Keratinocyte (primary cell): ENCODE measurements around the gene TNFAIP8L3. TPM values are rescaled to one million over a fixed set of nuclear protein-coding genes. Genes with fewer than 3 reads are reported as not detected.
A peak's percentile ranks its signal among the peaks of the same experiment; 100 is the strongest.

Experiments used
- DNase-seq: peaks from one replicate; pipeline ENCODE4 v3.0.0-alpha.2; 2011; ENCODE audit warnings: low read depth, missing footprints, low spot score
- FAIRE-seq: peaks from 2 replicates; lab custom pipeline; 2011; peaks lifted over from hg19 to GRCh38; lab: Jason Lieb, UNC
- H2AFZ ChIP-seq: 2 replicates; pipeline ENCODE4 v1.6.0; 2012; ENCODE audit warnings: low read length, control low read depth, inconsistent platforms; ENCODE audit not compliant: control insufficient read depth
- H3K27ac ChIP-seq: 2 replicates; pipeline ENCODE4 v1.5.1; 2011; ENCODE audit warnings: low read length; ENCODE audit not compliant: control insufficient read depth, insufficient read depth
- H3K27me3 ChIP-seq: 3 replicates; pipeline ENCODE4 v1.6.0; 2011; ENCODE audit warnings: low read length; ENCODE audit not compliant: control insufficient read depth, insufficient read depth; ENCODE audit errors: extremely low read depth
- H3K36me3 ChIP-seq, 2 experiments: 2 replicates in 1 of 2; 3 replicates in 1 of 2; pipeline ENCODE4 v1.5.1; 2011; ENCODE audit warnings: low read length in 2 of 2, mild to moderate bottlenecking in 1 of 2; ENCODE audit not compliant: control insufficient read depth in 2 of 2, insufficient read depth in 2 of 2; ENCODE audit errors: extremely low read depth in 1 of 2
- H3K4me1 ChIP-seq: 3 replicates; pipeline ENCODE4 v1.5.1; 2011; ENCODE audit warnings: low read length; ENCODE audit not compliant: control insufficient read depth, insufficient read depth; ENCODE audit errors: extremely low read depth
- H3K4me2 ChIP-seq: 3 replicates; pipeline ENCODE4 v1.6.0; 2011; ENCODE audit warnings: low read depth, low read length; ENCODE audit not compliant: control insufficient read depth, insufficient read depth; ENCODE audit errors: extremely low read depth
- H3K4me3 ChIP-seq, 3 experiments: fragments of 200-600 bp in 1 of 3; sonication (generic) in 1 of 3; 2 replicates in 2 of 3; 3 replicates in 1 of 3; pipeline ENCODE4 v1.5.1; 2011 to 2016; ENCODE audit warnings: low read length in 3 of 3, mild to moderate bottlenecking in 3 of 3, control low read depth in 2 of 3, inconsistent platforms in 1 of 3, low read depth in 1 of 3, mixed read lengths in 1 of 3, mixed run types in 1 of 3, moderate library complexity in 1 of 3; ENCODE audit not compliant: control insufficient read depth in 2 of 3, insufficient read depth in 2 of 3; ENCODE audit errors: extremely low read depth in 1 of 3
- H3K79me2 ChIP-seq: 2 replicates; pipeline ENCODE4 v1.6.0; 2012; ENCODE audit warnings: low read length; ENCODE audit not compliant: control insufficient read depth, insufficient read depth
- H3K9ac ChIP-seq: 3 replicates; pipeline ENCODE4 v1.6.0; 2011; ENCODE audit warnings: low read length; ENCODE audit not compliant: control insufficient read depth, insufficient read depth; ENCODE audit errors: extremely low read depth
- H3K9me1 ChIP-seq: 3 replicates; pipeline ENCODE4 v1.6.0; 2011; ENCODE audit warnings: low read length; ENCODE audit not compliant: control insufficient read depth, insufficient read depth; ENCODE audit errors: extremely low read depth
- H3K9me3 ChIP-seq: 2 replicates; pipeline ENCODE4 v1.5.1; 2012; ENCODE audit warnings: low read depth, low read length; ENCODE audit not compliant: control insufficient read depth
- H4K20me1 ChIP-seq: 3 replicates; pipeline ENCODE4 v1.6.0; 2011; ENCODE audit warnings: low read length; ENCODE audit not compliant: control insufficient read depth, insufficient read depth; ENCODE audit errors: extremely low read depth
- EZH2 ChIP-seq: IDR thresholded peaks from one replicate; pipeline ENCODE4 v1.6.1; 2012; ENCODE audit warnings: inconsistent platforms, mild to moderate bottlenecking, low read length, moderate library complexity
- dilution Hi-C: fragments of 300-500 bp; cut with MboI; formaldehyde crosslinking; loops from one replicate; pipeline ENCODE4 v1.7.0; 2020; ENCODE audit warnings: low sequenced_read_pairs; ENCODE audit not compliant: extremely low pct_ligation_motif_present
- polyA plus RNA-seq, 5 experiments: library from polyadenylated mRNA; depleted of rRNA in 3 of 5; stranded (reverse) in 3 of 5; stranded (forward) in 1 of 5; unstranded in 1 of 5; fragments of >200 nt; gene quantifications; 1 replicate in 1 of 5; 2 replicates in 3 of 5; 3 replicates in 1 of 5; pipeline versions ENCODE4 v1.2.1 to v1.2.3, GENCODE V29; 2011 to 2012; ENCODE audit warnings: missing spikeins in 2 of 5, low read depth in 1 of 5, low replicate concordance in 1 of 5
- TF ChIP-seq, protein P1 (sequence below), 3 experiments: IDR thresholded peaks in 1 of 3; conservative IDR thresholded peaks in 1 of 3; optimal IDR thresholded peaks in 1 of 3; 2 replicates in 2 of 3; 3 replicates in 1 of 3; pipeline versions ENCODE3 to v1.5.1; 2011; ENCODE audit warnings: low read length in 3 of 3, mild to moderate bottlenecking in 3 of 3, moderate library complexity in 2 of 3, control low read depth in 1 of 3, inconsistent platforms in 1 of 3; ENCODE audit not compliant: insufficient read depth in 2 of 3; ENCODE audit errors: extremely low read depth in 1 of 3

TNFAIP8L3 gene
- polyA plus RNA-seq, 1 donor (not counting 4 experiments of a cell fraction or from before 2014, with no cell fraction given) = 0.51 TPM

DNA sequence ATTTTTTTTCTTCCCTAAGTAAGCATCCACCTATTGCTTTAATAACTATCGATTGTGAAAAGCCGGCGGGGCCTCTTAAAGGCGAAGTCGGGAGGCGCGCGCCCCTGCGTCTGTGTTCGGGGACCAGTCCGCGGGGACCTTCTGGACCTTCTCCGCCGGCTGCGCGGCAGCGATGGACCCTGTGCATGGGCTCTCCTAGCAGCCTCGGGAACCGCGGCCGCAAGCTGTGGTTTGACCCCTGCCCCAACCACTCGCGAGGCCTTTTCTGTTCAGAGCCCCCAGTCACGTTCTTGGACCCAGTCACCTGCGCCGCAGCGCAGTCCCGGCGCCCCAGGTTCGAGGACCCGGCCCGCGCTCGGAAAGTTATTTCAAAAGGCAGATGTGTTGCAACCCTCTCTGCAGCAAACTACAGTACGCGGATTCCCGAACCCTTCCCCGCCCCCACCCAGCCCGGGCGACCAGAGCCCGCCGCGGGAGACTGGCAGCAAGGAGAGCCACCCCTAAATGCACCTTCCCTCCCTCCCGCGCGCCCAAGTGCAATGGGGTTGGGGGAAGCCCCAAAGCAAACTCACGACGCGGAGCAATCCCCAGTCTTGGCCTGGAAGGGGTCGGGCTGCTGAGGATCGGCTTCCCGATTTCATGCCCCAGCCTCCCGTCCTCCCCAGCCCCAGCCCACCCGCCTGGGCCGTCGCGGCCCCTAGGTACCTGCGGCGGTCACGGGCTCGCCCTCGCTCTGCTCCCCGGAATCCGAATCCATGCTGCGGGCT is 684 bp downstream of the TNFAIP8L3 start:
- DNase-seq (no peak), FAIRE-seq (no peak)
- H3K4me2 ChIP-seq = peak overlapping the region; percentile 65
- H3K9me1 ChIP-seq = no peaks in the 10 kb centered on the region
- TF ChIP-seq, protein P1, sequence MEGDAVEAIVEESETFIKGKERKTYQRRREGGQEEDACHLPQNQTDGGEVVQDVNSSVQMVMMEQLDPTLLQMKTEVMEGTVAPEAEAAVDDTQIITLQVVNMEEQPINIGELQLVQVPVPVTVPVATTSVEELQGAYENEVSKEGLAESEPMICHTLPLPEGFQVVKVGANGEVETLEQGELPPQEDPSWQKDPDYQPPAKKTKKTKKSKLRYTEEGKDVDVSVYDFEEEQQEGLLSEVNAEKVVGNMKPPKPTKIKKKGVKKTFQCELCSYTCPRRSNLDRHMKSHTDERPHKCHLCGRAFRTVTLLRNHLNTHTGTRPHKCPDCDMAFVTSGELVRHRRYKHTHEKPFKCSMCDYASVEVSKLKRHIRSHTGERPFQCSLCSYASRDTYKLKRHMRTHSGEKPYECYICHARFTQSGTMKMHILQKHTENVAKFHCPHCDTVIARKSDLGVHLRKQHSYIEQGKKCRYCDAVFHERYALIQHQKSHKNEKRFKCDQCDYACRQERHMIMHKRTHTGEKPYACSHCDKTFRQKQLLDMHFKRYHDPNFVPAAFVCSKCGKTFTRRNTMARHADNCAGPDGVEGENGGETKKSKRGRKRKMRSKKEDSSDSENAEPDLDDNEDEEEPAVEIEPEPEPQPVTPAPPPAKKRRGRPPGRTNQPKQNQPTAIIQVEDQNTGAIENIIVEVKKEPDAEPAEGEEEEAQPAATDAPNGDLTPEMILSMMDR (optimal IDR thresholded peaks at IDR 0.05 in 1 of 3, IDR thresholded peaks at IDR 0.05 in 1 of 3, conservative IDR thresholded peaks at IDR 0.05 in 1 of 3; ENCODE audit: extremely low read depth in 1 of 3, insufficient read depth in 2 of 3, low read length in 3 of 3) = no peak
- peak; percentile 86 for TF ChIP-seq EZH2
- peaks cover 5% of the 10 kb centered on the region for H3K4me1 ChIP-seq
- H3K36me3 ChIP-seq = no peaks in the 10 kb centered on the region
- H3K9ac ChIP-seq = no peak overlapping the region
- H3K79me2 ChIP-seq = no peaks in the 10 kb centered on the region
- dilution Hi-C loops = no loop called here
- no peaks in the 10 kb centered on the region for H4K20me1 ChIP-seq
- peaks cover 42% of the 10 kb centered on the region for H3K27me3 ChIP-seq
- H3K27ac ChIP-seq = no peak overlapping the region
- H3K9me3 ChIP-seq = no peaks in the 10 kb centered on the region
- H2AFZ ChIP-seq = peak overlapping the region; percentile 35
- H3K4me3 ChIP-seq = peak overlapping the region; percentile 40 to 48 (median 41)

DNA sequence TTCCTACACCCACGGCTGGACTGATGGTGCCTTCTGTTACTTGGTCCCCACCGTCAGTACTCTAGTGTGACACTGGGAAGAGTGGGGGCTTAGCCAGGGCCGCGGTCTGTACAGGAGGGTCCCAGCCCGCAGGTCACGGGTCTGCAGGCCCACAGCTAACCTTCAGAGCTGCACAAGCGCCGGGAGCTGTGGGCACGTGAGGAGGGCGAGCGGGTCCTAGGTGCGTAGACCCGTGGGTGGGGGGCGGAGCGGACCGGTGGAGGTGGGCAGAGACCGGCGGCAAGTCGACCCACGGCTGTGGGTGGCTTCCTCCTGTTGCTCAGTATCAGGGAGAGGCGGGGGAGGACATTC is 1.2 kb downstream of the TNFAIP8L3 start:
- Histone ChIP-seq H2AFZ (no peak overlapping the region), H3K4me1 (peaks cover 5% of the 10 kb centered on the region), H3K36me3 (no peaks in the 10 kb centered on the region), H3K9me3 (no peaks in the 10 kb centered on the region), H4K20me1 (no peaks in the 10 kb centered on the region), H3K9me1 (no peaks in the 10 kb centered on the region), H3K27me3 (peaks cover 42% of the 10 kb centered on the region), H3K27ac (no peak overlapping the region), H3K9ac (no peak overlapping the region), H3K79me2 (no peaks in the 10 kb centered on the region), H3K4me3 (no peak overlapping the region), H3K4me2 (peak overlapping the region; percentile 65)
- DNase-seq (no peak), FAIRE-seq (no peak)
- dilution Hi-C loops = no loop called here
- TF ChIP-seq, protein P1 (optimal IDR thresholded peaks at IDR 0.05 in 1 of 3, IDR thresholded peaks at IDR 0.05 in 1 of 3, conservative IDR thresholded peaks at IDR 0.05 in 1 of 3; ENCODE audit: extremely low read depth in 1 of 3, insufficient read depth in 2 of 3, low read length in 3 of 3) = no peak
- TF ChIP-seq EZH2 = no peak
